GM21526 (cell line): ENCODE measurements around the gene ZNF432.

ENCODE experiments used
- ATAC-seq: cut with Tn5 transposase; IDR thresholded peaks from one replicate; pipeline ENCODE4 v1.9.1; 2021; ENCODE audit warnings: moderate library complexity; ENCODE audit not compliant: unreplicated experiment, low FRiP score

The ZNF432 gene

GRCh38 chr19:52020506-52020905 is 28.1 kb downstream of the ZNF432 start:
- ATAC-seq = no peak

DNA sequence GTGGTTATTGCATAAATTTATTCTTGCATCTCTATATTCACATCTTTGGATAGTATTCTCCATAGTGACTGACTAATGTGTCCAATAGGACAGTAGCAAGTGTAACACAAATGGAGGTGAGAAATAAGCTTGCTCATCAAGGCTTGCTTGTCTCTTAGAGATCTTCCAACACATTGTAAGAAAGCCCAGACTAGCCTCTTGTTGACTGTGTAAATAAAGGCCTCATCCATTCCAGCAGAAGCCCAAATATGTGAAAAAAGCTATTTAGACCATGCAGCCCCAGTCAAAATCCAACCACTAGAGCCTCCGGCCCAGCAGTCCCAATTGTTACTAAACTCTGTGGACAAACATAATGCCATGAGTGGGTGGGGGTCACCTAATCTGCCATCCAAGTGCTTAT is 38.0 kb downstream of the ZNF432 start:
- no peak for ATAC-seq

GRCh38 chr19:52007806-52008557 is 40.7 kb downstream of the ZNF432 start, which contains the start of gene ZNF615:
TSS of gene ZNF615 (minus strand) at chr19:52008211. CDS start at chr19:52003711, 4,500 bp downstream.
- ATAC-seq = peak; percentile 75

- no peak for ATAC-seq
These were observed 41.2 kb downstream of the ZNF432 start for GRCh38 chr19:52007451-52007805.

GRCh38 chr19:51994048-51994644 is 54.5 kb downstream of the ZNF432 start:
- ATAC-seq = no peak

DNA sequence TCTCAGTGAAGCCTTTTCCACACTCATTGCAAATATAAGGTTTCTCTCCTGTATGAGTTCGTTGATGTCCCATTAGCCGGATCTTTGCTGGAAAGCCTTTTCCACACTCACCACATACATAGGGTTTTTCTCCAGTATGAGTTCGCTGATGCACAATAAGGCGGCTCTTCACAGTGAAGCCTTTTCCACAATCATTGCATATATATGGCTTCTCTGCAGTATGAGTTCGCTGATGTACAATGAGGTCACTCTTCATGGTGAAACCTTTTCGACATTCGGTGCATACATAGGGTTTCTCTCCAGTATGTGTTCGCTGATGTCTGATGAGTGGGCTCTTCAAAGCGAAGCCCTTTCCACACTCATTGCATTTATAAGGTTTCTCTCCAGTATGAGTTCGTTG is 55.2 kb downstream of the ZNF432 start:
- ATAC-seq = no peak

DNA sequence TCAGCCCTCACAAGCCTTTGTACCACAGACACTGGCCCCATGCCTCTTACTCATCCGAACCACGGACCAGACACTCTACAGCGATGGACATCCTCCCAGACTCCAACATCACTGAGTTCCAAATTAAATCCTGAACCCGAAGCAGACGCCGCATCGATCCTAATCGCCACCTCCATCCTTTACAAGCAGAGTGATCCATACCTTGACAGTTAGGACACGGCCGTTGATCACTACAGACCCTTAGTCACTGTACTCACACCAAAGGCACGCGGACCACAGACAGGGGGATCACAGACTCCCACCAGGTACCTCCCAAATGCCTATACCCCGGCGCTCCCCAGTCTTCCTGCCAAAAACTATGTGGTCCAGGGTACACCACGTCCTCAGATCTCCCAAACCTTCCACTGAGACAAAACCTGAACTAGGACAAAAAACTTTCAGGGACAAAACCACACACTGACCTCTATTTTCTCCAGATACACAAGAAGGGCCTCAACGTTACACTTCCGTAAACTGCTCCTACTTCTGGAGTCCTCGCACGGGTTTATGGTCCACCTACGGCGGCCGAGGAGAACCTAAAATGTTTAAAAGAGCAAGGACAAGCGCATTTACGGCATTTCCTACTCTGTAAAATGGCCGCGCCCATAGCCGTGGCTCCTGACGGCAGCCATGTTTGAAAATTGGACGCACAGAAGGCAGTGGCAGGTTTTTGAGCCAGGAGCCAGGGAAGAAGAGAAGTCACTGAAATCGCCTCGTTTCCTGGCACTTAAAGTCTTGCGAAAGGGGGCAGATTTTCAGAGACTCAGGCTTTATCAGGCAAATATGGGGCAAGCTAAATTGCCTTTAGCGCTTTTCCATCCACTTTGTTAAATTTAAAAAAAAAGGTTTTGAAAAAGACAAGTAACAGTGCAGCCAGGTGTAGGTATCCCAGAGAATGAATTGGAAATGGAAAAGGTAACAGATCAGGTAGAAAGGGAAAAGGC is 62.0 kb downstream of the ZNF432 start, which contains the start of gene ZNF350:
TSS of gene ZNF350 (minus strand) at position 532 of the 983 bp plus-strand sequence. CDS start 12,480 bp downstream, outside the sequence.
- peak; percentile 77 for ATAC-seq

DNA sequence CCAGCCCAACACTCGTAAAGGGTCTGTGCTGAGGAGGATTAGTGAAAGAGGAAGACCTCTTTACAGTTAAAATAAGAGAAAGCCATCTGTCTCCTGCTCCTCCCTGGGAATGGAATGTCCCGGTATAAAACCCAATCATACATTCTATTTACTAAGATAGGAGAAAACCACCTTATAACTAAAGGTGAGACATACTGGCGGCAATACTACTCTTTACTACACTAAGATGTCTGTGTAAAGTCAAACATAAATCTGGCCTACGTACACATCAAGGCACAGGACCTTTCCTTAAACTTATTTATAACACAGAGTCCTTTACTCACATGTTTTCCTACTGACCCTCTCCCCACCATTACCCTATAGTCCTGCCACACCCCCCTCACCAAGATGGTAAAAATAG is 65.3 kb downstream of the ZNF432 start:
- ATAC-seq = no peak
